ENCODE results near the gene TDRD10. TPM values are rescaled to one million over a fixed set of nuclear protein-coding genes. Genes with fewer than 3 reads are reported as not detected.

TDRD10 gene
- total and polyA plus RNA-seq, 10 donors = 2.4 to 14.0 (median 9.0) TPM

- Histone ChIP-seq H3K4me1 (peaks cover 0 to 32% (median 9%) of the 10 kb centered on the region in 6 donors), H3K9me3 (no peaks in the 10 kb centered on the region), H3K36me3 (peaks cover 0 to 33% (median 2%) of the 10 kb centered on the region in 6 donors), H3K27ac (no peak overlapping the region), H3K27me3 (replicated peaks in 1 of 7) (no peaks in the 10 kb centered on the region), H3K4me3 (no peak overlapping the region)
- TF ChIP-seq CTCF (IDR thresholded peaks at IDR 0.05 in 8 of 11, conservative IDR thresholded peaks at IDR 0.05 in 3 of 11) (no peak), POLR2A (IDR thresholded peaks at IDR 0.05) (no peak), POLR2AphosphoS5 (IDR thresholded peaks at IDR 0.05) (no peak)
- DNase-seq = no peak
- intact Hi-C loops (cut with DNase I; ENCODE audit: low total_unique reads) = no loop called here
- WGBS, 5 donors = 70 to 86% (median 76%) methylated on average over 2 of the region's 2 CpGs
Measured at GRCh38 chr1:154471304-154471703, 30.7 kb upstream of the TDRD10 start.

- WGBS, 5 donors = 45 to 81% (median 54%) methylated on average over 3 of the region's 3 CpGs
- Histone ChIP-seq H3K27ac (no peak overlapping the region), H3K4me1 (peaks cover 3 to 51% (median 16%) of the 10 kb centered on the region in 6 donors), H3K36me3 (peaks cover 0 to 4% (median 0%) of the 10 kb centered on the region in 6 donors), H3K4me3 (no peak overlapping the region), H3K27me3 (replicated peaks in 1 of 7) (no peaks in the 10 kb centered on the region), H3K9me3 (no peaks in the 10 kb centered on the region)
- TF ChIP-seq POLR2AphosphoS5 (IDR thresholded peaks at IDR 0.05) (no peak), POLR2A (IDR thresholded peaks at IDR 0.05) (no peak), CTCF (IDR thresholded peaks at IDR 0.05 in 8 of 11, conservative IDR thresholded peaks at IDR 0.05 in 3 of 11) (no peak)
- DNase-seq = no peak
- intact Hi-C loops (cut with DNase I; ENCODE audit: low total_unique reads) = no loop called here
Measured at GRCh38 chr1:154474802-154475201, 27.2 kb upstream of the TDRD10 start.

- no peak for DNase-seq
- H3K9me3 ChIP-seq = no peaks in the 10 kb centered on the region
- H3K27me3 ChIP-seq (replicated peaks in 1 of 7) = no peaks in the 10 kb centered on the region
- H3K4me1 ChIP-seq = peaks cover 8 to 58% (median 26%) of the 10 kb centered on the region in 6 donors
- H3K4me3 ChIP-seq = no peak overlapping the region
- no peaks in the 10 kb centered on the region for H3K36me3 ChIP-seq
- no peak for TF ChIP-seq POLR2A (IDR thresholded peaks at IDR 0.05)
- no peak for TF ChIP-seq CTCF (IDR thresholded peaks at IDR 0.05 in 8 of 11, conservative IDR thresholded peaks at IDR 0.05 in 3 of 11)
- TF ChIP-seq POLR2AphosphoS5 (IDR thresholded peaks at IDR 0.05) = no peak
- 83 to 100% (median 96%) methylated on average over 1 of the region's 1 CpG for WGBS, 5 donors
- intact Hi-C loops (cut with DNase I; ENCODE audit: low total_unique reads) = no loop called here
- peak overlapping the region in 1 of 8 donors; percentile 4 for H3K27ac ChIP-seq
Measured at GRCh38 chr1:154476791-154477190, 25.2 kb upstream of the TDRD10 start.

GRCh38 chr1:154478013-154478412, 24.0 kb upstream of the TDRD10 start:
- no peaks in the 10 kb centered on the region for H3K9me3 ChIP-seq
- peaks cover 8 to 58% (median 26%) of the 10 kb centered on the region in 6 donors for H3K4me1 ChIP-seq
- DNase-seq = no peak
- no peaks in the 10 kb centered on the region for H3K27me3 ChIP-seq (replicated peaks in 1 of 7)
- WGBS, 5 donors = 74 to 89% (median 75%) methylated on average over 8 of the region's 8 CpGs
- H3K27ac ChIP-seq = peak overlapping the region in 5 of 8 donors; percentile 16 to 54 (median 31)
- TF ChIP-seq CTCF (IDR thresholded peaks at IDR 0.05 in 8 of 11, conservative IDR thresholded peaks at IDR 0.05 in 3 of 11) (no peak), POLR2A (IDR thresholded peaks at IDR 0.05) (no peak), POLR2AphosphoS5 (IDR thresholded peaks at IDR 0.05) (no peak)
- H3K4me3 ChIP-seq = no peak overlapping the region
- intact Hi-C loops (cut with DNase I; ENCODE audit: low total_unique reads) = no loop called here
- H3K36me3 ChIP-seq = peaks cover 0 to 7% (median 0%) of the 10 kb centered on the region in 6 donors

Measured in spleen (tissue), 11 donors.